ENCODE data around the gene DUSP10.

DUSP10 gene

DNA sequence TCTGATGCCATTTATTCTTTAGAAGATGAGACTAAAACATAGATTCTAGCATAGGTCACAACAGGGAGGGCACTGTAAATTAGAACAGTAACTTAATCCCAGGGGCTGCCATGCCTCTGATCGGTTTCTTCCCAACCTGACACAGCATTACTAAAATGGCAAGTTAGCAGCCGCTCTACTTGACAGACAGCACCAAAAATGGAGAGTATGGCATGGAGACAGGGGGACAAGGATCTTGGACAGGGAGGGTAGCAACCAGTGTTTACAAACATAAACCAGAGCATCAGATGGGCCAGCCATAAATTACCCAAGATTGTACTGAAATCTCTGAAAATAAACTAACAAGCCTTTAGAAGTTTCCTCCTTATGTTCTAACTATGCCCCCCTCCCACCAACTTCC is 5.9 kb downstream of the DUSP10 start:
- TF ChIP-seq GATA2 (IDR thresholded peaks at IDR 0.05; ENCODE audit: low read depth, low read length) = no peak
- no peak for TF ChIP-seq GATA3 (IDR thresholded peaks at IDR 0.05; ENCODE audit: low read depth, low read length)

DNA sequence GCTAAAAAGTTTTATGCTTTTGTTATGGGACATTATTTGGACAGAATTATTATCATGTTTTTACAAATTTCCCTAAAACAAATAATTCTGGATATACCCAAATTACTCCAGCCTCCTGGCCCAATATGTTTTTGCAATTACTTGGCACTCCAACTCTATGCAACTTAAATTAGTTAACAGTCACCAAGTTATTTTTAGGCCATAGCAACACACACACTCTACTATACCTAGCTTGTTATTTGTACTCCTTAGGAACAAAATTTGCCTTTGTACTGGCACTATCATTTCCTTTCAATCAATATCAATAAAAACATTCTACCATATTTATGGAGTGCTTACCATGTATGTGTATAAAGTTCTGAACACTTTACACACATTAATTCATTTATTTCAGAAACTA is 7.7 kb downstream of the DUSP10 start:
- TF ChIP-seq GATA3 (IDR thresholded peaks at IDR 0.05; ENCODE audit: low read depth, low read length) (no peak), GATA2 (IDR thresholded peaks at IDR 0.05; ENCODE audit: low read depth, low read length) (no peak)

DNA sequence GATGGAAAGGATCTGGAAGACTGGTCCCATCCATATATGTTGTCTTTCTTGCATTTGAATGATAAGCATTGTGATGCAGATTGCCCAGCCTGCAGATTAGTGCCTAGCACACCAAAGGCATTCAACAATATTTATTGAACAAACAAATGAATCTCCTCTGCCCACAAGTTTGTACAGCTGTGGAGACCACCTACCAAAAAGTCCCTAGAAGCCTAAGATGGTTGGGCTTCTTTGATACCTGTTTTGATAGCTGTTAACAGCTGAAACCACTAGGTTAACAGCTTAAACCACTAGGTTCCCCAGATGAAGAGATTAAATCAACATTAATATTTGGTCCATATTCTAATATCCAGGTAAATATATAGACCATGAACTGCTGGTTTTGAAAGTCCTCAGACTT is 9.8 kb downstream of the DUSP10 start:
- TF ChIP-seq GATA2 (IDR thresholded peaks at IDR 0.05; ENCODE audit: low read depth, low read length) (no peak), GATA3 (IDR thresholded peaks at IDR 0.05; ENCODE audit: low read depth, low read length) (no peak)

DNA sequence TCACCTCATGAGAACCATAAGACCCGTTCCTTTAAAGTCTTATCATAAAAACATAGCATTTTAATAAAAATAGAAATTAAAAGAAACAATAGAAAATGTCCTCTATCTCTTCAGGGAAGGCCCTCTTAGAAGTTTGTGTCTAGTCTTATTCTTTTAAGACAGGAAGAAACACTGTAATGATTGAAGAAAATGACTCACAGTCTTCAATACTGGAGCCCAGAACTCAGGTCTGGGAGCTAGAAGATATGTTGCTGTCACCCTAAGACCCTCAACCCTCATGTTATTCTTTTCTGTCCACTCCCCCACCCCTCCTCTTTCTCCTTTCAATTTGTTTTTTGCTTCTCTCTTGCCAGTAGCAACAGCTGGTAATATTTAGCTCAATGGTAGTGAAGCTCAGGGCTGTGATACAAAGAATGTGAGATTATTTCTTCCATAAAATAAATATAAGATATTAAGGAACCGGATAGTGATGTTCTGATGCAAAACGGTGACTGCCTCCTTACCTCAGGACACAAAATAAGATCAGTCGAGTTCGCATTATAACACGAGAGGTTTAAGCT is 12.0 kb downstream of the DUSP10 start:
- TF ChIP-seq GATA2 (IDR thresholded peaks at IDR 0.05; ENCODE audit: low read depth, low read length) (no peak), GATA3 (IDR thresholded peaks at IDR 0.05; ENCODE audit: low read depth, low read length) (no peak)

- TF ChIP-seq GATA2 (IDR thresholded peaks at IDR 0.05; ENCODE audit: low read depth, low read length) = no peak
- TF ChIP-seq GATA3 (IDR thresholded peaks at IDR 0.05; ENCODE audit: low read depth, low read length) = no peak
Observed at GRCh38 chr1:221728037-221728505, 13.8 kb downstream of the DUSP10 start.

DNA sequence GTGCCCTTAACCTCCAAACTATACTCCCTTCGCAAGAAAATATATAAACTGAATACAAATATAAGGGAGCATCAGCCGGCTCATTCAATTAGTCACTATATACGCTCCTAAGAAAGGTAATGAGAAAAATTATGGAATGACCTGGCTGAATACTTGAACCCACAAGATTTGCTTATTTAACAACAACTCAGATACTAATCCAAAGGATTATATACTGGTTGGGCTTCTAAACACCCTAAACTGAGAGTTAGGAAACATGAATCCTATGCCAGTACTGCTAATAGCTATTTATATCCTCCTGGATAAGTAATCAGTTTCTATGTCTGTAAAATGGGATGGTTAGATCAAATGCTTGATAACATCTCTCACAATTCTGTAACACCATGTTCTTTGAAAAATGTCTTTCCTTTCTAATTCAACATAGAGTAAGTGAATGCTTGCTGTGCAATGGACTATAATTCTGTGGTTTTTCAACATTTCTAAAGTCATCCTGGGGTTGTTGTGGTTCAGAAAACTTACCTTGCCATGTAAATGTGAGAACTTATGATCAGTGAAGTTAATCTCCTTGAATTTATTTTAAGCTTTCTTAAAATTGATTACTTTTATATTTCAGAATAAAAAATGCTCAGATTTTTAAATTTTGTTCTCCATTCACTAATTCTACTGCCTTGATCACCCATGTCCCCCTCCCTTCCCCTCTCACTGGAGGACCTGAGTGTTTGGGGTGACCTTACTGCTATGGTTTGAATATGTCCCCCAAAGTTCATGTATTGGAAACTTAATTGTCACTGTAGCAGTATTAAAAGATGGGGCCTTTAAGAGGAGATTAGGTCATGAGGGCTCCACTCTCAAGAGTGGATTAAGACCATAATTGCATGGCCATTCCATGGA is 14.5 kb downstream of the DUSP10 start:
- TF ChIP-seq GATA3 (IDR thresholded peaks at IDR 0.05; ENCODE audit: low read depth, low read length) = no peak
- TF ChIP-seq GATA2 (IDR thresholded peaks at IDR 0.05; ENCODE audit: low read depth, low read length) = no peak

- TF ChIP-seq GATA2 (IDR thresholded peaks at IDR 0.05; ENCODE audit: low read depth, low read length) (no peak), GATA3 (IDR thresholded peaks at IDR 0.05; ENCODE audit: low read depth, low read length) (no peak)
Observed at GRCh38 chr1:221725735-221726672, 15.9 kb downstream of the DUSP10 start.

- TF ChIP-seq GATA3 (IDR thresholded peaks at IDR 0.05; ENCODE audit: low read depth, low read length) = no peak
- TF ChIP-seq GATA2 (IDR thresholded peaks at IDR 0.05; ENCODE audit: low read depth, low read length) = no peak
Observed at GRCh38 chr1:221724931-221725605, 16.8 kb downstream of the DUSP10 start.

GRCh38 chr1:221723848-221724236 is 18.0 kb downstream of the DUSP10 start:
- TF ChIP-seq GATA2 (IDR thresholded peaks at IDR 0.05; ENCODE audit: low read depth, low read length) = no peak
- TF ChIP-seq GATA3 (IDR thresholded peaks at IDR 0.05; ENCODE audit: low read depth, low read length) = no peak

GRCh38 chr1:221723018-221723847 is 18.7 kb downstream of the DUSP10 start:
- TF ChIP-seq GATA3 (IDR thresholded peaks at IDR 0.05; ENCODE audit: low read depth, low read length) (no peak), GATA2 (IDR thresholded peaks at IDR 0.05; ENCODE audit: low read depth, low read length) (no peak)

DNA sequence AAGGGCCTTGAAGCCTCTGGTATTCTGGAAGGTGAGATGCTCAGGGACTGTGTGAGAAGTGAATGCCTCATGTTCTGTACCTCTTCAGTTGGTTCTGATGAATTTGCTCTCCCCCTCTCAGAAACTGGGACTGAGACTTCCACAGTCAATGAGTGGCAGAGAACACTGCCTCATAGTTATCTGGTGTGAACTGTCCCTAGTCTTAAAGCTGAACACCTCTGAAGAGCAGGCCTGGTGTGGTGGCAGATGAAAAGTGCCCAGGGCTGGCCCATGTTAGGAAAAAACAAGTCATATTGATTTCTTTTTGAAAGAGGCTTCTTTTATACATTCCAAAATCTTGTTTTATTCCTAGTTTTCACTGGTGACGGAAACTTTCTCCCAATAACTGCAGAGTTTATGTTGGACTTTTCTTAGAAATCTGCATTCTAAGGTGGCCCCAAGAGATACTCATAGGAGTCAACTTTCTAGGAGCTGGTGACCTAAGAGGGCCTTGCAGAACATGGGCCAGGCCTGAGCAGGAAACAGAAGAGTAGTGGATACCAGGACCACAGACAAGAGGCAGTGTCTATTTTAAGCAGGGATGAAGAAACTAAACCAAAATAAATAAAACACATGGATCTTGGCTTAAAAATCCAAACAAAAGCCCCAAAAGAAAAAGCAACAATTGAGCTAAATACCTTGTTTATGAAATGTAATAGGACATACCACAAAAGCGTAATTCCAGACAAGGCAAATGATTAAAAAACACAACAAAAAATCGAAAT is 19.5 kb downstream of the DUSP10 start:
- TF ChIP-seq GATA2 (IDR thresholded peaks at IDR 0.05; ENCODE audit: low read depth, low read length) (no peak), GATA3 (IDR thresholded peaks at IDR 0.05; ENCODE audit: low read depth, low read length) (no peak)

- TF ChIP-seq GATA2 (IDR thresholded peaks at IDR 0.05; ENCODE audit: low read depth, low read length) (no peak), GATA3 (IDR thresholded peaks at IDR 0.05; ENCODE audit: low read depth, low read length) (no peak)
Observed at GRCh38 chr1:221720545-221720944, 21.3 kb downstream of the DUSP10 start.

Data from SH-SY5Y (cell line).